IPS-18c (cell line): ENCODE data around the gene ATF3.

ENCODE experiments used
- H3K4me3 ChIP-seq: 2 replicates; pipeline ENCODE4 v1.7.0; 2013; ENCODE audit warnings: low read depth, mild to moderate bottlenecking, low read length, moderate library complexity; ENCODE audit not compliant: insufficient read depth
- H3K9me3 ChIP-seq: one replicate; pipeline ENCODE4 v1.6.1; 2013; ENCODE audit warnings: mild to moderate bottlenecking, low read length, moderate library complexity; ENCODE audit not compliant: control insufficient read depth, insufficient read depth

Gene ATF3

GRCh38 chr1:212615201-212615470 is 6.6 kb downstream of the ATF3 start:
- Histone ChIP-seq H3K9me3 (peaks cover 2% of the 10 kb centered on the region), H3K4me3 (no peak overlapping the region)

- H3K9me3 ChIP-seq: peaks cover 2% of the 10 kb centered on the region
- no peak overlapping the region for H3K4me3 ChIP-seq
These were observed 10.1 kb downstream of the ATF3 start for GRCh38 chr1:212618466-212619210.

- Histone ChIP-seq H3K9me3 (no peaks in the 10 kb centered on the region), H3K4me3 (no peak overlapping the region)
These were observed 11.7 kb downstream of the ATF3 start for GRCh38 chr1:212620293-212620692.

GRCh38 chr1:212621043-212621948 is 12.7 kb downstream of the ATF3 start:
- Histone ChIP-seq H3K9me3 (no peaks in the 10 kb centered on the region), H3K4me3 (no peak overlapping the region)

GRCh38 chr1:212621949-212622305 is 13.4 kb downstream of the ATF3 start:
- Histone ChIP-seq H3K4me3 (no peak overlapping the region), H3K9me3 (no peaks in the 10 kb centered on the region)

GRCh38 chr1:212622467-212622866 is 13.9 kb downstream of the ATF3 start:
- Histone ChIP-seq H3K9me3 (no peaks in the 10 kb centered on the region), H3K4me3 (no peak overlapping the region)

GRCh38 chr1:212622906-212623305 is 14.3 kb downstream of the ATF3 start:
- no peak overlapping the region for H3K4me3 ChIP-seq
- H3K9me3 ChIP-seq: no peaks in the 10 kb centered on the region

- no peaks in the 10 kb centered on the region for H3K9me3 ChIP-seq
- no peak overlapping the region for H3K4me3 ChIP-seq
These were observed 15.0 kb downstream of the ATF3 start for GRCh38 chr1:212623603-212624002.

GRCh38 chr1:212624976-212625501 is 16.5 kb downstream of the ATF3 start:
- Histone ChIP-seq H3K9me3 (no peaks in the 10 kb centered on the region), H3K4me3 (no peak overlapping the region)

- no peak overlapping the region for H3K4me3 ChIP-seq
- no peaks in the 10 kb centered on the region for H3K9me3 ChIP-seq
These were observed 17.4 kb downstream of the ATF3 start for GRCh38 chr1:212625781-212626450.

GRCh38 chr1:212628046-212628445 is 19.5 kb downstream of the ATF3 start:
- Histone ChIP-seq H3K9me3 (no peaks in the 10 kb centered on the region), H3K4me3 (no peak overlapping the region)

GRCh38 chr1:212628813-212629415 is 20.4 kb downstream of the ATF3 start:
- no peaks in the 10 kb centered on the region for H3K9me3 ChIP-seq
- H3K4me3 ChIP-seq: no peak overlapping the region

GRCh38 chr1:212629450-212630157 is 21.0 kb downstream of the ATF3 start:
- H3K9me3 ChIP-seq: no peaks in the 10 kb centered on the region
- H3K4me3 ChIP-seq: no peak overlapping the region

- Histone ChIP-seq H3K4me3 (no peak overlapping the region), H3K9me3 (peaks cover 2% of the 10 kb centered on the region)
These were observed 21.8 kb downstream of the ATF3 start for GRCh38 chr1:212630158-212630900.

- peaks cover 2% of the 10 kb centered on the region for H3K9me3 ChIP-seq
- no peak overlapping the region for H3K4me3 ChIP-seq
These were observed 24.6 kb downstream of the ATF3 start for GRCh38 chr1:212633161-212633560.

- H3K9me3 ChIP-seq: peaks cover 2% of the 10 kb centered on the region
- no peak overlapping the region for H3K4me3 ChIP-seq
These were observed 25.7 kb downstream of the ATF3 start for GRCh38 chr1:212634252-212634651.
